KMS-11 (cell line): Measurements from ENCODE around the gene PECR.

Experiments used
- H2AFZ ChIP-seq: fragments of 200-600 bp; sonication (generic); 2 replicates; pipeline ENCODE4 v1.6.1; 2016; ENCODE audit warnings: antibody characterized with exemption, mixed run types, low read depth
- H3K27ac ChIP-seq: fragments of 200-600 bp; sonication (generic); 2 replicates; pipeline ENCODE4 v1.6.1; 2016; ENCODE audit warnings: mild to moderate bottlenecking, mixed run types
- H3K27me3 ChIP-seq: fragments of 200-600 bp; sonication (generic); 2 replicates; pipeline ENCODE4 v1.6.1; 2017; ENCODE audit warnings: mild to moderate bottlenecking, low read depth, mixed run types, moderate library complexity; ENCODE audit not compliant: insufficient read depth
- H3K36me3 ChIP-seq: fragments of 200-600 bp; sonication (generic); 2 replicates; pipeline ENCODE4 v1.6.1; 2017; ENCODE audit warnings: mild to moderate bottlenecking, mixed run types; ENCODE audit not compliant: insufficient read depth
- H3K4me1 ChIP-seq: fragments of 200-600 bp; sonication (generic); 2 replicates; pipeline ENCODE4 v1.6.1; 2016; ENCODE audit warnings: mild to moderate bottlenecking, low read depth, mixed run types; ENCODE audit not compliant: poor library complexity, severe bottlenecking
- H3K4me2 ChIP-seq: fragments of 200-600 bp; sonication (generic); 2 replicates; pipeline ENCODE4 v1.7.0; 2016; ENCODE audit warnings: mild to moderate bottlenecking, mixed run types
- H3K4me3 ChIP-seq: fragments of 200-600 bp; sonication (generic); IDR thresholded peaks from 2 replicates; pipeline ENCODE4 v1.6.1; 2017; ENCODE audit warnings: low read depth, low read length, mixed read lengths; ENCODE audit not compliant: insufficient read depth
- H3K79me2 ChIP-seq: fragments of 200-600 bp; sonication (generic); 2 replicates; pipeline ENCODE4 v1.6.1; 2016; ENCODE audit warnings: low read depth, mixed run types; ENCODE audit not compliant: insufficient read depth
- H3K9ac ChIP-seq: fragments of 200-600 bp; sonication (generic); 2 replicates; pipeline ENCODE4 v1.6.1; 2016; ENCODE audit warnings: mild to moderate bottlenecking, mixed run types
- H4K20me1 ChIP-seq: fragments of 200-600 bp; sonication (generic); 2 replicates; pipeline ENCODE4 v1.6.1; 2016; ENCODE audit warnings: mild to moderate bottlenecking, mixed run types; ENCODE audit not compliant: insufficient read depth
- TF ChIP-seq, protein P1 (sequence below): fragments of 200-600 bp; sonication (generic); conservative IDR thresholded peaks from 2 replicates; pipeline ENCODE4 v1.6.1; 2017; ENCODE audit warnings: low read depth, mild to moderate bottlenecking, antibody characterized with exemption, low read length, moderate library complexity, mixed read lengths

PECR gene

DNA sequence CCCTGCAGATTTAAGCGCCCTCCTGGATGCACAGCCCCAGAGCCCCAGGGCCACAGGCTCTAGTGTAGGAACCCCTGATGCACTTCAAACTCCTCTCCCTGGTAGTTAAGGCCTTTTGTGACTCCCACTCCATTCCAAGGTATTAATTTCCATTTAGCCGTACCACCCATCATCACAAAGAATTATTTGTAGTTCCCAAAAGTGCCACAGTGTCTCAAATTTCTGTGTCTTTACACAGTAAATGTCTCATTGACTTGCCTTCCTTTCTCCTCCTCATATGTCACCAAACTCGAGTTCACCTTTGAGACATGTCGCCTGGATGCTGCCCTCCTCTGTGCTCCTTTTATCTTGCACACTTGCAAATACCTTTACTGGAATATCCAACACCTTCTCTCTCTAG lies 25.9 kb downstream of the PECR start:
- no peak overlapping the region for H3K27ac ChIP-seq
- no peaks in the 10 kb centered on the region for H3K36me3 ChIP-seq
- H3K9ac ChIP-seq: no peak overlapping the region
- no peak overlapping the region for H3K4me3 ChIP-seq
- no peaks in the 10 kb centered on the region for H4K20me1 ChIP-seq
- peaks cover 32% of the 10 kb centered on the region for H3K4me1 ChIP-seq
- H3K4me2 ChIP-seq: no peak overlapping the region
- H2AFZ ChIP-seq: no peak overlapping the region
- H3K27me3 ChIP-seq: no peaks in the 10 kb centered on the region
- TF ChIP-seq, protein P1, sequence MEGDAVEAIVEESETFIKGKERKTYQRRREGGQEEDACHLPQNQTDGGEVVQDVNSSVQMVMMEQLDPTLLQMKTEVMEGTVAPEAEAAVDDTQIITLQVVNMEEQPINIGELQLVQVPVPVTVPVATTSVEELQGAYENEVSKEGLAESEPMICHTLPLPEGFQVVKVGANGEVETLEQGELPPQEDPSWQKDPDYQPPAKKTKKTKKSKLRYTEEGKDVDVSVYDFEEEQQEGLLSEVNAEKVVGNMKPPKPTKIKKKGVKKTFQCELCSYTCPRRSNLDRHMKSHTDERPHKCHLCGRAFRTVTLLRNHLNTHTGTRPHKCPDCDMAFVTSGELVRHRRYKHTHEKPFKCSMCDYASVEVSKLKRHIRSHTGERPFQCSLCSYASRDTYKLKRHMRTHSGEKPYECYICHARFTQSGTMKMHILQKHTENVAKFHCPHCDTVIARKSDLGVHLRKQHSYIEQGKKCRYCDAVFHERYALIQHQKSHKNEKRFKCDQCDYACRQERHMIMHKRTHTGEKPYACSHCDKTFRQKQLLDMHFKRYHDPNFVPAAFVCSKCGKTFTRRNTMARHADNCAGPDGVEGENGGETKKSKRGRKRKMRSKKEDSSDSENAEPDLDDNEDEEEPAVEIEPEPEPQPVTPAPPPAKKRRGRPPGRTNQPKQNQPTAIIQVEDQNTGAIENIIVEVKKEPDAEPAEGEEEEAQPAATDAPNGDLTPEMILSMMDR: no peak
- H3K79me2 ChIP-seq: no peaks in the 10 kb centered on the region

GRCh38 chr2:216052420-216052819 lies 29.2 kb downstream of the PECR start:
- no peaks in the 10 kb centered on the region for H3K27me3 ChIP-seq
- TF ChIP-seq, protein P1: no peak
- H3K4me1 ChIP-seq: peaks cover 15% of the 10 kb centered on the region
- H3K27ac ChIP-seq: no peak overlapping the region
- H3K4me2 ChIP-seq: no peak overlapping the region
- H3K4me3 ChIP-seq: no peak overlapping the region
- no peaks in the 10 kb centered on the region for H3K79me2 ChIP-seq
- H4K20me1 ChIP-seq: no peaks in the 10 kb centered on the region
- no peak overlapping the region for H3K9ac ChIP-seq
- H2AFZ ChIP-seq: no peak overlapping the region
- no peaks in the 10 kb centered on the region for H3K36me3 ChIP-seq

DNA sequence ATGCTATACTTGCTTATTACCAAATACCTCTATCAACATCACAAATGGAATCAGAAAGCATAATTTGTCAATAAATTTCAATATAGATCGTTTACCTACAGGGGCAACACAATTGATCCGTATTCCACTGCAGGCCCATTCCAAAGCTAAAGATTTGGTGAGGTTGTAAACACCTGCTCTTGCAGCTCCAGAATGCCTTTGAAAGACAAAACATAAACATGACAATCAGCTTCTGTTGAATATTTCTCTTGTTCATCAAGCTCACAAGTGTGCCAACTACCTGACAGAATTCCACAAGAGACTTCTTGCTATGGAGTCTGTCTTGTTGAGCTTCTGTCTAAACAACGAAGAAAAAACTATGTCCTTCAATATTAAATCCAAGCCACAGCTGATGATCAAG lies 30.3 kb downstream of the PECR start:
- Histone ChIP-seq H2AFZ (no peak overlapping the region), H3K27me3 (no peaks in the 10 kb centered on the region), H3K79me2 (no peaks in the 10 kb centered on the region), H3K4me2 (no peak overlapping the region), H3K4me1 (peaks cover 4% of the 10 kb centered on the region), H3K27ac (no peak overlapping the region), H3K4me3 (no peak overlapping the region), H3K9ac (no peak overlapping the region), H3K36me3 (no peaks in the 10 kb centered on the region), H4K20me1 (no peaks in the 10 kb centered on the region)
- TF ChIP-seq, protein P1: no peak

DNA sequence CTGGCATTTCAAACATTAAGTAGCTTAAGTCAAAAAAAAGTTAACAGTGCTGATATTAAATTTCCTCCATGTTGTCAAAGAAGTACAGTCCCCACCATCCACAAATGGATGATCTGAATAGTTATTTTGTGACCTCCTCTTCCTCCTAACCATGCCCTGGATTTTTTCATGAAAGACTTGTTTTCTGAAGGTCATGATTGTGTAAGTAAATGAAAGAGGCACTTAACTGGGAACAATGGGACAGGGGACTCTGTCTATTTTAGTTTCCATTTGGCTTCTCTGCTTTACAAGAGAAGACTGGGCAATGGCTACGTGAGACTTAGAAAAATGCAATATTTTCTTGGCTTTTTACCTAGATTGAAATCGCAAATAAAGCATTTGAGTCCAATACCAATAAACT lies 32.2 kb downstream of the PECR start:
- Histone ChIP-seq H3K4me3 (no peak overlapping the region), H3K4me1 (peaks cover 15% of the 10 kb centered on the region)

More for the DNA sequence above, 32.2 kb downstream of the PECR start:
- TF ChIP-seq, protein P1: no peak
- Histone ChIP-seq H2AFZ (no peak overlapping the region), H3K27ac (no peak overlapping the region), H3K79me2 (no peaks in the 10 kb centered on the region), H3K4me2 (no peak overlapping the region), H3K9ac (no peak overlapping the region), H3K36me3 (no peaks in the 10 kb centered on the region), H4K20me1 (no peaks in the 10 kb centered on the region), H3K27me3 (no peaks in the 10 kb centered on the region)
